Hepatic stellate cell (primary cell): ENCODE results near the gene DNAJC22.
"Not testable (repeated sequence)": the region's sequence is repeated elsewhere in the genome, so short reads cannot be mapped to it uniquely, and the experiment has no call there.

Experiments used
- DNase-seq: peaks from one replicate; pipeline ENCODE4 v3.0.0; 2011; ENCODE audit warnings: low spot score

DNAJC22 gene

DNA sequence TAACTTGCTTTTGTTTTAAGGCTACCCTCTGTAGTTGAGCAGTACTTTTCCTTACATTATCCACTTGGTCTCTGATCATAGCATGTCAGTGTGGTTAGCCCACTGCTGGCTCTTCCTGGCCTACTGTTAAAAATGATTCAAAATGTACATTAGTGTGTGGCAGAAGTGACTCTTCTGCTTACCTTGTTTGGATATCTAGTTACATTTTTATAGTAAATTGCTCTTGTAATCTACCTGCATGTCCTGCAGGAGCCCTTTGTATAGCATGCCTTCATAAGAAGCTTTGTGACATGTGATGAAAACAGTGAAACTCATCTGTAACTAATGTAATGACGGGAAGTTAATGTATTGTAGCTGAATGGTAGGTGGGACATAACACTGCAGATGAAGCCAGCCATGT is 28.7 kb downstream of the DNAJC22 start:
- no peak for DNase-seq

DNA sequence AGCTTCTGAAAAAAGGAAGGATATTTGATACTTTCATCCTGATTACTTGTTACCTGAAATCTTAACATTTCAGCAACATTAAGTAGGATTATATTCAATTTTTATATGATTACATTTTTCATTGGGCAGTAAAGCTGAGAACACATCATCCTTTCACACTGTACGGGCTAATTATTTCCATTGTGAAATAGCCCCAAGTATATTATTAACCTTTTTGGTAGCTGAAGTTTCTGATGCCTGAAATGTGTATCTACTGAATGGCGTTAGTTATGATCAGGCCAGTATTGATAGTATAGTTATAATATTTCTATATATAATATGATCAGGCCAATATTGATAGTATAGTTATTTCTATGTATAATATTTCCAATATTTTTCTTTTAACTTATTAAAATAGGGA is 30.7 kb downstream of the DNAJC22 start:
- no peak for DNase-seq

DNA sequence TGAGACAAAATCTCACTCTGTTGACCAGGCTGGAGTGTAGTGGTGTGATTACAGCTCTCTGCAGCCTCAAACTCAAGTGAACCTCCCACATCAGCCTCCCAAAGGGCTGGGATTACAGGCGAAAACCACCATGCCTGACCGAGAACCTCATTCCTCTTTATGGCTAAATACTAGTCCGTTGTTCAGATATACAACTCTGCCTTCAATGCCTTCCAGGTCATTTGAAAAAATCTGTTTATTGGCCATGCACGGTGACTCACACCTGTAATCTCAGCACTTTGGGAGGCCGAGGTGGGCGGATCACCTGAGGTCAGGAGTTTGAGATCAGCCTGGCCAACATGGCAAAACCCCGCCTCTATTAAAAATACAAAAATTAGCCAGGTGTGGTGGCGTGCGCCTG is 33.5 kb downstream of the DNAJC22 start:
- not testable (repeated sequence) for DNase-seq

DNA sequence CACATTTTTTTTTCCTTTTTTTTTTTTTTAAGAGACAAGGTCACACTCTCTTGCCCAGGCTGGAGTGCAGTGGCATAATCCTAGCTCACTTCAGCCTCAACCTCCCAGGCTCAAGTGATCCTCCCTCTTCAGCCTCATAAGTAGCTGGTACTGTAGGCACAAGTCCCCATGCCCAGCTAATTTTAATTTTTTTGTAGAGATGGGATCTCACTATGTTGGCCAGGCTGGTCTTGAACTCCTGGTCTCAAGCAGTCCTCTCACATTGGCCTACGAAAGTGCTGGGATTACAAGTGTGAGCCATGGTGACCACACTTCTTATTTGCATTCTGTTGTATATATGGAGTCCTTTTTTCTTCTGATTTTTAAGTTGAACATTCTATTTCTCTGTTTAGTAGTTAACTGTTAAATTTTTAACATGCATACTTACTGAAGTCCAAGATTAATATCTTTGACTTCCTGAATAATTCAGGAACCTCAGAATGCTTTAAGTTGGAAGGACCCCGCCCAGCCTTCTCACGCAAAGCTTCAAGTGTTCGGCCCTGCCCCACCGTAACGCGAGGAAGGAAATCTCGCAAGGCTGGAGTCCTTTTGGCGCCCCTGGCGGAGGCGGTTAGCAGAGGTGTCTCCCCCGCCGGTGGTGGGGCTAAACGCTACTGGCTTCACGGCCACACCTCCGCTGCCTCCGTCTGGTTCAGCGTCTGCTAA is 42.1 kb downstream of the DNAJC22 start:
- no peak for DNase-seq

DNA sequence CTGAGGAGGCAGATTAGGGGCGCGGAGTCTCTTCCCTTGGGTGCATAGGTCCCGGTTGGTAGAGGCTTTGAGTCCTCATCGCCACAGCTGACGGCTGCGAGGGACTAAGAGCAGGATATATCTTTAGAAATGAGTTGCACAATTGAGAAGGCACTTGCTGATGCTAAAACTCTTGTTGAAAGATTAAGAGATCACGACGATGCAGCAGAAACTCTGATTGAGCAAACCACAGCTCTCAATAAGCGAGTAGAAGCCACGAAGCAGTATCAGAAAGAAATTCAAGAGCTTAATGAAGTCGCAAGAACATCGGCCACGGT is 42.7 kb downstream of the DNAJC22 start:
- no peak for DNase-seq

DNA sequence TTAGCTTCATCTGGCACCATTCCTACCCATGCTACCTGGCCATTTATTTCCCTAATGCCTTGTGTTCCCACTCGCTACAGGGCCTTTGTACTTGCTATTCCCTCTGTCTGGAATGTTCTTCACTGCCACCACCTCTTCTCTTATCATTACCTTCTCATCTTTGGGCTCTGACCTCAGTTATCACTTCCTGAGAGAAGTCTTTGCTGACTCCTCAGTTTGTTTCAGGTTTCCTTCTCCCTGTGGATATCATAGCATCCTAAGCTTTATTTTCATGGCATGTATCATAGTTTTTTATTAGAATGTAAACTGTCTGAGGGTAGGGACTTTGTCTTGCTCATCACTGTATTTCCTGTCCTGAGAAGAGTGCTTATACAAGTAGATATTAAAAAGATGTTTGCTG is 50.3 kb downstream of the DNAJC22 start:
- DNase-seq = no peak

DNA sequence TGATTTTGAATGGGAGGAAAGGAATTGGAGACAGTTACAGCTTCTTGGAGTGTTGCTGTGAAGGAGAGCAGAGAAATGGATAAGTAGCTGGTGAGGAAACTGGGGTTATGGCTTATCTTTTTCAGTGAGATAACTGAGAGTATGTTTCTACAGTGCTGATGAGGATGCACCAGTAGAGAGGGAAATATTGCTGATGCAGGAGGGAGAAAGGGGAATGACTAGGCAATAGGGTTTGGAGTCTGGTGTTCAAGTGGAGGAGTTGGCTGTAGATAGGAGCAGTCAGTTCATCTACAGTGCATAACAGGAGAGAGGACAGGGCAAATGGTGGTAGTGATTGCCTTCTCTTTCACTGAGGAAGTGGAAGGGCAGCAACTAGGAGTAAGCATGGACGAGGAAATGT is 53.6 kb downstream of the DNAJC22 start:
- no peak for DNase-seq
